ENCODE data around the gene KCNN3. TPM values are rescaled to one million over a fixed set of nuclear protein-coding genes. Genes with fewer than 3 reads are reported as not detected.

The KCNN3 gene
- total and polyA plus RNA-seq, 2 of the 8 experiments (the other 6 are each of a cell fraction or from before 2014, with no cell fraction given), result 2.8 to 3.7 TPM

GRCh38 chr1:154720328-154721297, 149.5 kb downstream of the KCNN3 start (continued):
- TF ChIP-seq RBBP5 (IDR thresholded peaks at IDR 0.05; ENCODE audit: borderline replicate concordance, low read depth, low read length), result no peak
- TF ChIP-seq, protein P1, sequence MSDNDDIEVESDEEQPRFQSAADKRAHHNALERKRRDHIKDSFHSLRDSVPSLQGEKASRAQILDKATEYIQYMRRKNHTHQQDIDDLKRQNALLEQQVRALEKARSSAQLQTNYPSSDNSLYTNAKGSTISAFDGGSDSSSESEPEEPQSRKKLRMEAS (IDR thresholded peaks at IDR 0.05), result no peak
- no peak for TF ChIP-seq NANOG (IDR thresholded peaks at IDR 0.05; ENCODE audit: insufficient read depth, low read depth, low read length, poor library complexity, severe bottlenecking)
- no peak for TF ChIP-seq TCF12 (IDR thresholded peaks at IDR 0.05; ENCODE audit: low read depth, low read length)
- TF ChIP-seq USF2 (IDR thresholded peaks at IDR 0.05; ENCODE audit: low read length), result no peak
- TF ChIP-seq TEAD4 (IDR thresholded peaks at IDR 0.05; ENCODE audit: low read depth, low read length), result no peak
- no peak for TF ChIP-seq SIRT6 (IDR thresholded peaks at IDR 0.05; ENCODE audit: low read length)
- no peak for TF ChIP-seq CHD2 (IDR thresholded peaks at IDR 0.05; ENCODE audit: low read length)
